ENCODE data around the gene GPR32. TPM values are rescaled to one million over a fixed set of nuclear protein-coding genes. Genes with fewer than 3 reads are reported as not detected.

The GPR32 gene
- total and polyA plus RNA-seq, 10 of the 15 experiments (the other 5 are each of a cell fraction or from before 2014, with no cell fraction given), result not detected

GRCh38 chr19:50790396-50790795, 20.1 kb downstream of the GPR32 start, which contains the start of gene ACP4:
ACP4 (plus strand) TSS chr19:50790415; CDS start chr19:50790415, 0 bp downstream.
- no peaks in the 10 kb centered on the region for H3K27me3 ChIP-seq (replicated peaks in 1 of 2; ENCODE audit: control insufficient read depth in 2 of 2, insufficient read depth in 2 of 2, low read length in 1 of 2)
- ChIA-PET CTCF (interaction anchor here (0.8 kb wide), 1 partner anchor 132 kb away, joined by 3 read pairs; no protein-coding TSS in a partner anchor), SMC1A (ENCODE audit: uncharacterized antibody, unreplicated experiment) (interaction anchor here (2.9 kb wide), 1 partner anchor 132 kb away, joined by 13 read pairs; no protein-coding TSS in a partner anchor), POLR2A (no interaction called here), RAD21 (ENCODE audit: unreplicated experiment) (no interaction called here)
- no peak within 1 kb of the TSS for H3K4me3 ChIP-seq
- H3K4me2 ChIP-seq (ENCODE audit: control insufficient read depth, insufficient read depth), result no peak within 1 kb of the TSS
- H2AFZ ChIP-seq (ENCODE audit: control insufficient read depth, low read depth, low read length), result no peak within 1 kb of the TSS
- H3K9ac ChIP-seq (ENCODE audit: control insufficient read depth, insufficient read depth, low read length), result no peak within 1 kb of the TSS
- no peak for TF ChIP-seq NR2C1 (IDR thresholded peaks at IDR 0.05)
- TF ChIP-seq POLR2A (IDR thresholded peaks at IDR 0.05; ENCODE audit: low read depth, low read length), result peak; percentile 45
- TF ChIP-seq SRF (IDR thresholded peaks at IDR 0.05; ENCODE audit: low read depth in 2 of 2, low read length in 2 of 2), result no peak
- no peak for TF ChIP-seq EGR1 (IDR thresholded peaks at IDR 0.05; ENCODE audit: borderline replicate concordance in 1 of 2, low read depth in 2 of 2, low read length in 2 of 2)
- H3K27ac ChIP-seq (ENCODE audit: control insufficient read depth, insufficient read depth), result no peak within 1 kb of the TSS
- intact Hi-C loops (cut with micrococcal nuclease; ENCODE audit: unreplicated experiment), result no loop called here
- no TSS peak for BruUV-seq (replicated peaks)
- DNase-seq (ENCODE audit: low read depth, low spot score), result no peak
- H3K36me3 ChIP-seq (ENCODE audit: control insufficient read depth in 2 of 2, insufficient read depth in 2 of 2, low read length in 1 of 2), result no peaks in the 10 kb centered on the region
- WGBS (ENCODE audit: insufficient coverage, insufficient replicate concordance, low lambda C conversion rate, missing lambda C conversion rate), result 88% methylated on average over 15 of the region's 15 CpGs
- no peaks in the 10 kb centered on the region; the same call in 1 of the 2 replicates for H4K20me1 ChIP-seq (ENCODE audit: control insufficient read depth, insufficient read depth)
- ATAC-seq, result no peak
- in situ Hi-C loops (cut with MboI), result no loop called here
- no peaks in the 10 kb centered on the region for H3K9me3 ChIP-seq (replicated peaks; ENCODE audit: control insufficient read depth, insufficient read depth, low read length)
- no peak for FAIRE-seq
- peaks cover 5% of the 10 kb centered on the region for H3K4me1 ChIP-seq (ENCODE audit: control insufficient read depth, insufficient read depth, low read length)
- H3K79me2 ChIP-seq (ENCODE audit: control insufficient read depth, insufficient read depth, low read length), result no peaks in the 10 kb centered on the region

GRCh38 chr19:50790922-50791467, 20.7 kb downstream of the GPR32 start:
- ATAC-seq, result no peak
- FAIRE-seq, result no peak
- 84% methylated on average over 6 of the region's 6 CpGs for WGBS (ENCODE audit: insufficient coverage, insufficient replicate concordance, low lambda C conversion rate, missing lambda C conversion rate)
- Histone ChIP-seq H2AFZ (ENCODE audit: control insufficient read depth, low read depth, low read length) (no peak overlapping the region), H3K4me1 (ENCODE audit: control insufficient read depth, insufficient read depth, low read length) (peaks cover 5% of the 10 kb centered on the region), H3K36me3 (ENCODE audit: control insufficient read depth in 2 of 2, insufficient read depth in 2 of 2, low read length in 1 of 2) (peaks cover 0 to 2% of the 10 kb centered on the region in 2 experiments; a peak in 1 of 4 replicates), H3K4me3 (no peak overlapping the region), H3K4me2 (ENCODE audit: control insufficient read depth, insufficient read depth) (no peak overlapping the region), H3K9me3 (replicated peaks; ENCODE audit: control insufficient read depth, insufficient read depth, low read length) (no peaks in the 10 kb centered on the region), H3K27me3 (replicated peaks in 1 of 2; ENCODE audit: control insufficient read depth in 2 of 2, insufficient read depth in 2 of 2, low read length in 1 of 2) (no peaks in the 10 kb centered on the region), H4K20me1 (ENCODE audit: control insufficient read depth, insufficient read depth) (no peaks in the 10 kb centered on the region; the same call in 1 of the 2 replicates), H3K27ac (ENCODE audit: control insufficient read depth, insufficient read depth) (no peak overlapping the region), H3K79me2 (ENCODE audit: control insufficient read depth, insufficient read depth, low read length) (no peaks in the 10 kb centered on the region), H3K9ac (ENCODE audit: control insufficient read depth, insufficient read depth, low read length) (no peak overlapping the region)
- CTCF ChIA-PET, result interaction anchor here (3.1 kb wide), 1 partner anchor 132 kb away, joined by 20 read pairs; no protein-coding TSS in a partner anchor
- in situ Hi-C loops (cut with MboI), result no loop called here
- POLR2A ChIA-PET, result no interaction called here
- SMC1A ChIA-PET (ENCODE audit: uncharacterized antibody, unreplicated experiment), result interaction anchor here (1.0 to 2.9 kb wide), 2 partner anchors 12 to 131 kb away, joined by 3 to 13 read pairs; no protein-coding TSS in a partner anchor
- RAD21 ChIA-PET (ENCODE audit: unreplicated experiment), result interaction anchor here (6.7 kb wide), 1 partner anchor 131 kb away, joined by 35 read pairs; no protein-coding TSS in a partner anchor
- intact Hi-C loops (cut with micrococcal nuclease; ENCODE audit: unreplicated experiment), result no loop called here
- BruUV-seq (replicated peaks), result no TSS peak
- DNase-seq (ENCODE audit: low read depth, low spot score), result no peak
- TF ChIP-seq CREB1 (IDR thresholded peaks at IDR 0.05; ENCODE audit: low read depth), result no peak
- TF ChIP-seq SMC3 (IDR thresholded peaks at IDR 0.05; ENCODE audit: borderline replicate concordance, low read length), result no peak
- TF ChIP-seq CHD4 (IDR thresholded peaks at IDR 0.05), result no peak
- no peak for TF ChIP-seq SUPT20H (IDR thresholded peaks at IDR 0.05; ENCODE audit: borderline replicate concordance, control insufficient read depth, low read depth, low read length)
- no peak for TF ChIP-seq CREM (IDR thresholded peaks at IDR 0.05; ENCODE audit: low read depth)
- TF ChIP-seq USF2 (IDR thresholded peaks at IDR 0.05; ENCODE audit: borderline replicate concordance, low read depth, low read length), result no peak
- TF ChIP-seq HDGF (IDR thresholded peaks at IDR 0.05), result no peak
- no peak for TF ChIP-seq EP300 (IDR thresholded peaks at IDR 0.05; ENCODE audit: borderline replicate concordance in 1 of 2, control insufficient read depth in 1 of 2, low read depth in 2 of 2, low read length in 2 of 2)
- peak; percentile 17; the same call in 1 of the 2 replicates for TF ChIP-seq PKNOX1 (IDR thresholded peaks at IDR 0.05)
- 0 out of 2 replicates have a peak, but pooled peaks have one; percentile 3 for TF ChIP-seq POLR2AphosphoS2 (IDR thresholded peaks at IDR 0.05; ENCODE audit: low read depth, low read length)
- no peak for TF ChIP-seq MEF2B (IDR thresholded peaks at IDR 0.05; ENCODE audit: partially characterized antibody, poor library complexity, severe bottlenecking)

Measured in GM12878 (cell line).